Measurements from ENCODE around the gene CSF3R.

- TF ChIP-seq CTCF (conservative IDR thresholded peaks at IDR 0.05) (no peak), ZFX (IDR thresholded peaks at IDR 0.05) (no peak)
Observed at GRCh38 chr1:36446746-36447145, 36.0 kb downstream of the CSF3R start.
